Keratinocyte (primary cell): ENCODE measurements around the gene NEIL1. TPM values are rescaled to one million over a fixed set of nuclear protein-coding genes. Genes with fewer than 3 reads are reported as not detected.

ENCODE experiments used
- DNase-seq: peaks from one replicate; pipeline ENCODE4 v3.0.0-alpha.2; 2011; ENCODE audit warnings: low read depth, missing footprints, low spot score
- FAIRE-seq: peaks from 2 replicates; lab custom pipeline; 2011; peaks lifted over from hg19 to GRCh38; lab: Jason Lieb, UNC
- H2AFZ ChIP-seq: 2 replicates; pipeline ENCODE4 v1.6.0; 2012; ENCODE audit warnings: low read length, control low read depth, inconsistent platforms; ENCODE audit not compliant: control insufficient read depth
- H3K27ac ChIP-seq: 2 replicates; pipeline ENCODE4 v1.5.1; 2011; ENCODE audit warnings: low read length; ENCODE audit not compliant: control insufficient read depth, insufficient read depth
- H3K27me3 ChIP-seq: 3 replicates; pipeline ENCODE4 v1.6.0; 2011; ENCODE audit warnings: low read length; ENCODE audit not compliant: control insufficient read depth, insufficient read depth; ENCODE audit errors: extremely low read depth
- H3K36me3 ChIP-seq, 2 experiments: 2 replicates in 1 of 2; 3 replicates in 1 of 2; pipeline ENCODE4 v1.5.1; 2011; ENCODE audit warnings: low read length in 2 of 2, mild to moderate bottlenecking in 1 of 2; ENCODE audit not compliant: control insufficient read depth in 2 of 2, insufficient read depth in 2 of 2; ENCODE audit errors: extremely low read depth in 1 of 2
- H3K4me1 ChIP-seq: 3 replicates; pipeline ENCODE4 v1.5.1; 2011; ENCODE audit warnings: low read length; ENCODE audit not compliant: control insufficient read depth, insufficient read depth; ENCODE audit errors: extremely low read depth
- H3K4me2 ChIP-seq: 3 replicates; pipeline ENCODE4 v1.6.0; 2011; ENCODE audit warnings: low read depth, low read length; ENCODE audit not compliant: control insufficient read depth, insufficient read depth; ENCODE audit errors: extremely low read depth
- H3K4me3 ChIP-seq, 3 experiments: fragments of 200-600 bp in 1 of 3; sonication (generic) in 1 of 3; 2 replicates in 2 of 3; 3 replicates in 1 of 3; pipeline ENCODE4 v1.5.1; 2011 to 2016; ENCODE audit warnings: low read length in 3 of 3, mild to moderate bottlenecking in 3 of 3, control low read depth in 2 of 3, inconsistent platforms in 1 of 3, low read depth in 1 of 3, mixed read lengths in 1 of 3, mixed run types in 1 of 3, moderate library complexity in 1 of 3; ENCODE audit not compliant: control insufficient read depth in 2 of 3, insufficient read depth in 2 of 3; ENCODE audit errors: extremely low read depth in 1 of 3
- H3K79me2 ChIP-seq: 2 replicates; pipeline ENCODE4 v1.6.0; 2012; ENCODE audit warnings: low read length; ENCODE audit not compliant: control insufficient read depth, insufficient read depth
- H3K9ac ChIP-seq: 3 replicates; pipeline ENCODE4 v1.6.0; 2011; ENCODE audit warnings: low read length; ENCODE audit not compliant: control insufficient read depth, insufficient read depth; ENCODE audit errors: extremely low read depth
- H3K9me1 ChIP-seq: 3 replicates; pipeline ENCODE4 v1.6.0; 2011; ENCODE audit warnings: low read length; ENCODE audit not compliant: control insufficient read depth, insufficient read depth; ENCODE audit errors: extremely low read depth
- H3K9me3 ChIP-seq: 2 replicates; pipeline ENCODE4 v1.5.1; 2012; ENCODE audit warnings: low read depth, low read length; ENCODE audit not compliant: control insufficient read depth
- H4K20me1 ChIP-seq: 3 replicates; pipeline ENCODE4 v1.6.0; 2011; ENCODE audit warnings: low read length; ENCODE audit not compliant: control insufficient read depth, insufficient read depth; ENCODE audit errors: extremely low read depth
- CTCF ChIP-seq, 3 experiments: IDR thresholded peaks in 1 of 3; conservative IDR thresholded peaks in 1 of 3; optimal IDR thresholded peaks in 1 of 3; 2 replicates in 2 of 3; 3 replicates in 1 of 3; pipeline versions ENCODE3 to v1.5.1; 2011; ENCODE audit warnings: low read length in 3 of 3, mild to moderate bottlenecking in 3 of 3, moderate library complexity in 2 of 3, control low read depth in 1 of 3, inconsistent platforms in 1 of 3; ENCODE audit not compliant: insufficient read depth in 2 of 3; ENCODE audit errors: extremely low read depth in 1 of 3
- EZH2 ChIP-seq: IDR thresholded peaks from one replicate; pipeline ENCODE4 v1.6.1; 2012; ENCODE audit warnings: inconsistent platforms, mild to moderate bottlenecking, low read length, moderate library complexity
- dilution Hi-C: fragments of 300-500 bp; cut with MboI; formaldehyde crosslinking; loops from one replicate; pipeline ENCODE4 v1.7.0; 2020; ENCODE audit warnings: low sequenced_read_pairs; ENCODE audit not compliant: extremely low pct_ligation_motif_present
- polyA plus RNA-seq, 5 experiments: library from polyadenylated mRNA; depleted of rRNA in 3 of 5; stranded (reverse) in 3 of 5; stranded (forward) in 1 of 5; unstranded in 1 of 5; fragments of >200 nt; gene quantifications; 1 replicate in 1 of 5; 2 replicates in 3 of 5; 3 replicates in 1 of 5; pipeline versions ENCODE4 v1.2.1 to v1.2.3, GENCODE V29; 2011 to 2012; ENCODE audit warnings: missing spikeins in 2 of 5, low read depth in 1 of 5, low replicate concordance in 1 of 5

NEIL1 gene
- polyA plus RNA-seq, 1 donor (not counting 4 experiments of a cell fraction or from before 2014, with no cell fraction given), result 5.5 TPM

DNA sequence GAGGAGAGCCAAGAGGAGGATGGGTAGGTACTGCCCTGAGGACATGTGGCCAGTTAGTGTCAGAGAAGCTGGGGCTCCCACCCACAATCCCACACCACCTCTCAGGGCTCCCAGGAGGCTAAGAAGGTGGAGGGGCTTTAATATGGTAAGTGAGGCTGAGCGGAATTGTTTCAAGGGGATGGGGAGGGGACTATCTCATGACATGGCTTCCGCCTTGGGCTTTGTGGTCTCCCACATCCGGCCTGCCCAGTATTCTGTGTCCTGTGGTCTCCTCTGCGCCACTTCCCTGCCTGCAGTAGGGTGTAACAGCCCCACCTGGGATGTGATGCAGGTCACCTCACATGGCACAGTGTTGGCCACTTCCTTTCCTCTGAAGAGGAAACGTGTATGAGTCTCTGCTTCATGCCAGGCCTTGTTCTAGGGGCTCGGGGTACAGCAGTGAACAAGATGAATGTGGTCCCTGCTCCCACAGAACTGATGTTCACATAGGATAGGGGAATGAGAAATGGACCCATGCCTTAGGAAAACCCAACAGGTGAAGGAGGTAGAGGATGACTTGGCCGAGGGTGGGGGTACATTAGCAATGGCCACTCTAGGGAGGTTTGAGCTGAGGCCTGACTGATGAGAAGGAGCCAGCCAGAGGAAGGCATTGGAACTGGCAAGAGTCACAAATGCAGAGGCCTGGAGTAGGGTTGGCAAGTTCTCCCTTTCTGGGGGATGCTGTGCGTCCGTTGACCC is 3.2 kb downstream of the NEIL1 start:
- Histone ChIP-seq H3K9me3 (no peaks in the 10 kb centered on the region), H3K27ac (no peak overlapping the region), H3K27me3 (peaks cover 12% of the 10 kb centered on the region), H3K9me1 (no peaks in the 10 kb centered on the region), H3K9ac (no peak overlapping the region), H3K4me2 (no peak overlapping the region), H3K36me3 (peaks cover 3 to 8% of the 10 kb centered on the region in 2 experiments), H4K20me1 (no peaks in the 10 kb centered on the region), H3K4me3 (no peak overlapping the region), H3K79me2 (no peaks in the 10 kb centered on the region), H2AFZ (no peak overlapping the region), H3K4me1 (peaks cover 7% of the 10 kb centered on the region)
- FAIRE-seq (peak; percentile 20), DNase-seq (no peak)
- dilution Hi-C loops, result no loop called here
- TF ChIP-seq EZH2, result no peak
- no peak for TF ChIP-seq CTCF (optimal IDR thresholded peaks at IDR 0.05 in 1 of 3, IDR thresholded peaks at IDR 0.05 in 1 of 3, conservative IDR thresholded peaks at IDR 0.05 in 1 of 3; ENCODE audit: extremely low read depth in 1 of 3, insufficient read depth in 2 of 3, low read length in 3 of 3)

- H3K9me3 ChIP-seq, result no peaks in the 10 kb centered on the region
- no peak overlapping the region for H2AFZ ChIP-seq
- H3K79me2 ChIP-seq, result no peaks in the 10 kb centered on the region
- DNase-seq (no peak), FAIRE-seq (no peak)
- TF ChIP-seq CTCF (optimal IDR thresholded peaks at IDR 0.05 in 1 of 3, IDR thresholded peaks at IDR 0.05 in 1 of 3, conservative IDR thresholded peaks at IDR 0.05 in 1 of 3; ENCODE audit: extremely low read depth in 1 of 3, insufficient read depth in 2 of 3, low read length in 3 of 3), result no peak
- H3K4me1 ChIP-seq, result peaks cover 7% of the 10 kb centered on the region
- H3K9me1 ChIP-seq, result no peaks in the 10 kb centered on the region
- no peak overlapping the region for H3K9ac ChIP-seq
- no peak overlapping the region for H3K4me2 ChIP-seq
- dilution Hi-C loops, result no loop called here
- no peak overlapping the region for H3K4me3 ChIP-seq
- no peak overlapping the region for H3K27ac ChIP-seq
- no peaks in the 10 kb centered on the region for H4K20me1 ChIP-seq
- H3K36me3 ChIP-seq, result peaks cover 3 to 10% of the 10 kb centered on the region in 2 experiments
- H3K27me3 ChIP-seq, result peaks cover 12% of the 10 kb centered on the region
Observed at GRCh38 chr15:75350601-75351361, 3.9 kb downstream of the NEIL1 start.
